HPDE6-E6E7 (cell line): ENCODE results near the gene MUC5AC.
A peak's percentile ranks its signal among the peaks of the same experiment; 100 is the strongest.
"Not testable (repeated sequence)": the region's sequence is repeated elsewhere in the genome, so short reads cannot be mapped to it uniquely, and the experiment has no call there.

Experiments used
- DNase-seq: peaks from one replicate; pipeline ENCODE4 v3.0.0; 2011; ENCODE audit warnings: missing footprints; ENCODE audit errors: extremely low spot score

Gene MUC5AC

DNA sequence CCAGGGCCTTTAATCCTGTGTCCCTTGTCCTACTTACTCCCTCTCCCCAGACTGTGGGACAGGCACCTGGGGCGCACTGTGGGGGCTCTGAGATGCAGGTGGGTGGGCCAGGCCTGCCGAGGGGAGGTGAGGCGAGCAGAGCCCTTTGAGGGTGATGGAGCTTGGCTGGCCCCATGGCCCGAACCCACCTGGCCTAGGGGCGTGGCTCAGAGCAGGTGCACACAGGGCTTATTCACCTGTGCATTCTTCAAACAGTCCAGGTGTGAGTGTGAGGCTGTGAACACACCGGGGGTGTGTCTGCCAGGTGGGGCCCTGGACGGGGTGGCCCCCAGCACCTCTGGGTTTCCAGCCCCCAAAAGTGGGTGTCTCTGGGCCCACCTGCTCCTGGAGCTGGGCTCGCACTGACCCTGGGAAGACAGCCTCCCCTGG, 9.0 kb upstream of the MUC5AC start:
- DNase-seq = no peak

GRCh38 chr11:1149545-1149944, 8.2 kb upstream of the MUC5AC start:
- no peak for DNase-seq

DNA sequence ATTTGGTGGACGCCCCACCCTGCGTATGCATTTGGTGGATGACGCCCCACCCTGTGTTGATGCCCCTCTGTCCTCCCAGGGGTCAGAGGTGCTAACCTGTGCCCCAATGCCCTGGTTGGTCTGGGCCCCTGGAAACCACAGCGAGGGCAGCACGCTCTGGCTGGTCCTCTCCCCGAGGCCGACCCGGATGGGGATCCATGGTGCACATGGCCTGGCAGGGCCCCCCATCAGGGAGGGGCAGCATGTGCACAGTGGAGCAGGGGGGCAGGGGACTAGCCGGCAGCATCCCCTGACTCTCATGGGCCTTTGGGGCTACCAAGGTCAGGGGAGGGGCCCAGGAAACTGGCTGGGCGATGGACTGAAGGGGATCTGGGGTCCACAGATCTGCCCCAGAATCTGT, 7.6 kb upstream of the MUC5AC start:
- DNase-seq = no peak

GRCh38 chr11:1150769-1151365, 6.9 kb upstream of the MUC5AC start:
- no peak for DNase-seq

- DNase-seq = no peak
Observed at GRCh38 chr11:1151366-1152315, 6.1 kb upstream of the MUC5AC start.

DNA sequence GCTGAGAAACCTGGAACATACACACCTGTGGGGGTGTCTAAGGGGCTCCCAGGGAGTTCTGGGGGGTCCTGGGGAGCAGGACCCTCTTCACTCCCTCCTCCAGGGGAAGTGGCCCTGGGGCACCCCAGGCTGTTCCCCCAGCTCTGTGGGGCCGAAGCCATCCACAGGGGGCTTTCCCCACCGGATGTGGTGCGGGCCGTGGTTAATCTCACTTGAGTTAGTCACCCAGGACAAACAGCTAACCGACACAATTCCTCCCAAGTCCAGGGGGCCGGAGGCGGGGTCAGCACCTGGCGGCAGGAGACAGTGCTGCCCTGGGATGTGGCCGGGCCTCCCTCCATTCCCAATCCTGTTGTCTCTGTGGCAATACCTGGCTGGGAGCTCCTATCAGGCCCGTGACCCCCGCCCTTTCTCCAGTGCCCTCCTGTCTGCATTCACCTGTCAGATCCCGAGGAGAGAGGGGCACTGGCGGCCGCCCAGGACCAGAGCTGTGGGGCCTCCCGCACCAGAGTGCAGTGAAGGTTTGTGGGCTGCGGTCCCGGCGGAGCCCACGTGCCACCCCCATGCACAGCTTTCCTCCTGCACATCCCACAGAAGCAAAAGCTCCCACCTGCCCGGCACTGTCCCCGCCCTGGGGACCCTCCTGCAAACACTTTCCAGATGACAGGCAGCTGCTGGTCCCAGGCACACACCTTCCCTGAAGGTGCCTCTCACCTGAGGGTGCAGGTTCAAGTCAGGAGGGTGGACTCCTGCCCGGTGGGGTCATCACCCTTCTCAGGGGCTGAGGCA, 5.2 kb upstream of the MUC5AC start:
- peak; percentile 21 for DNase-seq

DNA sequence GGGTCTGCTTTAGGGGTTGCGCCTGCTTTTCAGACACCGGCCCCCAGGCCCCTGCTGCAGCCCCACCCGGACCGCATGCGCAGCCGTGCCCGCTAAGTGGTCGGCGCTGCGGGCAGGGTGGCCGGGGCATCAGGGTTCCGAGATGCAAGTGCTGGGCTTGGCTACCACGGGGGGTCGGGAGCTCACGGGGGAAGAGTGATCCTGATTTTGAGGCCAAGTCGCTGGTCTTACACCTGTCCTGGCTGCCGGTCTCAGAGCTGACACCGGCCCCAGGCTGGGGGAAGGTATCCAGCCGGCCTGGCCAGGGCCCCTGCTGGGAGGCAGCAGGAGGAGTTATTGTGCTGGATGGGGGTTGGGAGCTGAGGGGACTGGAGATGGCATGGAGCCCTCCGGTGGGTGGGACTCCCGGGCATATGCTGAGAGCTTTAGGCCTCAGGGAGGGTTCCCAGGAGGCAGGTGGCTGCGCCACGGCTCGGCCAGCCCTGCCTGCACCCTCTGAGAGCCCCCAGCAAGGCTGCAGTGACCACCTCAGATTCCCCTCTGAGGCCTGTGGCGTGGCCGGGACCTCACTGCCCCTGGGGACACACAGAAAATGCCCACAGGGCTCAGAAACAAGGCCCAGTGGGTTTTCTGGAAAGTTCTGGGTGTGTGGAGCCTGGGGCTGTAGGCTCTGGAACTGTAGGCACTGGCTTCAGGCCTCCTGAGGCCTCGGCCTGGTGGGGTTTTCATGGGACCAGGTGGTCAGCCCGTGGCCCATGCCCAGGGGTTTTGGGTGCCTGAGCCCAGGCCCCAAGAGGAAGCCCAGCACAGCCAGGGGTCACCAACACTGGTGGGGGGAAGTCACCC, 4.4 kb upstream of the MUC5AC start:
- no peak for DNase-seq

GRCh38 chr11:1153951-1154493, 3.7 kb upstream of the MUC5AC start:
- peak; percentile 22 for DNase-seq

GRCh38 chr11:1154656-1155055, 3.1 kb upstream of the MUC5AC start:
- not testable (repeated sequence) for DNase-seq

DNA sequence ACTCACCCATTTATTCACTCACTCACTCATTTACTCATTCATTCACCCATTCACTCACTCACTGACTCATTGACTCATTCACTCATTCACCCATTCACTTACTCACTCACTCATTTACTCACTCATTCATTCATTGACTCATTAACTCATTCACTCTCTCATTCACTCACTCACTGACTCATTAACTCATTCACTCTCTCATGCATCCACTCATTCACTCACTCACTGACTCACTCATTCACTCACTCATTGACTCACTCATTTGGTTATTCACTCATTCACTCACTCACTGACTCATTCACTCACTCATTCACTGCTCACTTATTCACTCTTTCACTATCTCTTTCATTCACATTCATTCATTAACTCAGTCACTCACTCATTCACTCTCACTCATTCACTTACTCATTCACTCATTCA, 2.5 kb upstream of the MUC5AC start:
- no peak for DNase-seq

DNA sequence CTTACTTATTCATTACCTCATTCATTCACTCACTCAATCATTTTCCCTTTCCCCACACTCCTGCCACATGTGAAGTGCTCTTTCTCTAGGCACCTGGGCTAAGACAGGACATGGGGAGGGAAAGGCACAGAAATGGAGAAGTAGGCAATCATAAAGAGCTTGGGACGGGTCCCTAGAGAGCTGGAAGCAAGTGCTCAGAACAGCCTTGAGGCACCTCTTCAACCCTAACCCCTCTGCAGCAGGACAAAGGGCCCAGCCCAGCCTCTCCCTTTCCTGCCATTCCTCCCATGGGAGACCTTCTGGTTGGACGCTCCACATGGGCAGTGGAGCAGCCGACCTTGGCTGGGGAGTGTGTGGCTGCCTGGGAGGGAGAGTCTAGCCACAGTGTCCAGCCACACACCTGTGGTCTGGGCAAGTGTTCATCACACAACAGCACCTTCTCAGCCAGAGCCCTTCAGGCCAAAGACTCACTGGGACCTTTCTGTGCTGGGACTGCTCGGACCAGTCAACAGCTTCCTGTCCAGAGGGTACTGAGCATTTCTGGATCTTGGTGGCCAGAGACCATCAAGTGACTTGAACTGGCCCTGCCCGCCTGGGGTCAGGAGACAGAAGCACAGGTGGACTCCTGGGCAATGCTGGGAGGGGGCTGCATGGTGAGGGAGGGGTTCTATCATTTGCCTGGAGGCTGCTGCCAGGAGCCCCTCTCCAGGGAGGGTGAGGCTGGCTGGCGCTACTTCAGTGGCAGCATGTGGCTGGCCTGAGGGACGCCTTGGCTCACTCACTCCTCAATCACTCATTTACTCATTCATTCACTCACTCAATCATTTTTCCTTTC, 1.0 kb upstream of the MUC5AC start:
- no peak for DNase-seq

DNA sequence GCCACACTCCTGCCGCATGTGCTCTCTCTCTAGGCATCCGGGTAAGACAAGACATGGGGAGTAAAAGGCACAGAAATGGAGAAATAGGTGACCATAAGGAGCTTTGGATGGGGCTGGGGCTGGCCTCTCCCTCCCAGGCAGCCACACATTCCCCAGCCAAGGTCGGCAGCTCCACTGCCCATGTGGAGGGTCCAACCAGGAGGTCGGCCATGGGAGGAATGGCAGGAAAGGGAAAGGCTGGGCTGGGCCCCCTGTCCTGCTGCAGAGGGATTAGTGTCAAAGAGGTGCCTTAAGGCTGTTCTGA, 460 bp upstream of the MUC5AC start:
- no peak for DNase-seq

- no peak for DNase-seq
Observed at GRCh38 chr11:1158681-1159487, 1.1 kb downstream of the MUC5AC start.

DNA sequence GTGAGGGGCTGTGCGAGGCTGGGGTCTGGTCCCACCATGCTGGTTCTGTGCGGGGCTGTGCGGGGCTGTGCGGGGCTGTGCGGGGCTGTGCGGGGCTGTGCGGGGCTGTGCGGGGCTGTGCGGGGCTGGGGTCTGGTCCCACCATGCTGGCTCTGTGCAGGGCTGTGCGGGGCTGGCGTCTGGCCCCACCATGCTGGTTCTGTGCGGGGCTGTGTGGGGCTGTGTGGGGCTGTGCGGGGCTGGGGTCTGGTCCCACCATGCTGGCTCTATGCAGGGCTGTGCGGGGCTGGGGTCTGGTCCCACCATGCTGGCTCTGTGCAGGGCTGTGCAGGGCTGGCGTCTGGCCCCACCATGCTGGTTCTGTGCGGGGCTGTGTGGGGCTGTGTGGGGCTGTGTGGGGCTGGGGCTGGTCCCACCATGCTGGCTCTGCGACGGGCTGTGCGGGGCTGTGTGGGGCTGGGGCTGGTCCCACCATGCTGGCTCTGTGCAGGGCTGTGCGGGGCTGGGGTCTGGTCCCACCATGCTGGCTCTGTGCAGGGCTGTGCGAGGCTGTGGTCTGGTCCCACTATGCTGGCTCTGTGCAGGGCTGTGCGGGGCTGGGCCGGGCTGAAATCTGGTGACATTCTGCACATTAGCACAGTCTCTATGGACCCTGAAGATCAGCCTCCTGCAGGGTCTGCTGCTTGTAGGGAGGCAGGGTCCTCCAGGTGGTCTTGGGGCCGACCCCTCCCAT, 1.9 kb downstream of the MUC5AC start:
- not testable (repeated sequence) for DNase-seq

DNA sequence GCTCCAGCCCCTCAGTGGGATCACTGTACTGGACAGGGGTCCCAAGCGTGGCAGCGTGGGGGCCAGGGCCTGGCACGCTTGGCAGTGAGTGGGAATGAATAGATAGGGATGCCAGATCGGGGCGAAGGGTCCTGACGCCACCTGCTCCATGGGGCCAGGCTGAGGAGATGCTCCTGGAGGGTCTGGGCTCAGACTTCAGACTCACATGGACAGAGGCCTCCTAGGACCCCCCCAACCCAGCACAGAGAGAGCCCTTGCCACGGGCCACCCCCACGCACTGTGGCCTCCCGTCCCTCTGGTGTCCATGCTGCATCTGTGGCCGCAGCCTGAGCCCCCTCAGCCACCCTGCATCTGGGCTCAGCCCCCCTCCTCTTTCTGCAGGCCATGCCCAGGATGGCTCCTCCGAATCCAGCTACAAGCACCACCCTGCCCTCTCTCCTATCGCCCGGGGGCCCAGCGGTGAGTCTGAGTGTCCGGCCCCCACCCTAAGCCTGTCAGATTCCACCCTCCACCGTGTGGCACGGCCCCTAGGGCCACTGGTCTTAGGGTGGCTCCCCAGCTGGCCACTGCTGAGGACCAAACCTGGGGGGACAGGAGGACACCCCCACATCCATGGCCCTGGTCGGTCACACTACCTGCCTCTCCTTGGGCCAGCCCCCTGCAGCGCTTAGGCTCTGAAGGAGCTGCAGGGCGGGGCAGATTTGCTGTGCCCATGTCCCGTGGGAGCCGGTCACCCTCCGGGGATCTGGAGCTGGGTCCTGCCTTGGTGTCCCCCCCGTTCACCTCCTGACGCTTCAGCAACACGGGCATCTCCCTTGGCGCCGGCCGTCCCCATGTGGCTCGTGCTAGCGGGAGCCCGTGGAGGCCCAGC, 2.7 kb downstream of the MUC5AC start:
- no peak for DNase-seq

DNA sequence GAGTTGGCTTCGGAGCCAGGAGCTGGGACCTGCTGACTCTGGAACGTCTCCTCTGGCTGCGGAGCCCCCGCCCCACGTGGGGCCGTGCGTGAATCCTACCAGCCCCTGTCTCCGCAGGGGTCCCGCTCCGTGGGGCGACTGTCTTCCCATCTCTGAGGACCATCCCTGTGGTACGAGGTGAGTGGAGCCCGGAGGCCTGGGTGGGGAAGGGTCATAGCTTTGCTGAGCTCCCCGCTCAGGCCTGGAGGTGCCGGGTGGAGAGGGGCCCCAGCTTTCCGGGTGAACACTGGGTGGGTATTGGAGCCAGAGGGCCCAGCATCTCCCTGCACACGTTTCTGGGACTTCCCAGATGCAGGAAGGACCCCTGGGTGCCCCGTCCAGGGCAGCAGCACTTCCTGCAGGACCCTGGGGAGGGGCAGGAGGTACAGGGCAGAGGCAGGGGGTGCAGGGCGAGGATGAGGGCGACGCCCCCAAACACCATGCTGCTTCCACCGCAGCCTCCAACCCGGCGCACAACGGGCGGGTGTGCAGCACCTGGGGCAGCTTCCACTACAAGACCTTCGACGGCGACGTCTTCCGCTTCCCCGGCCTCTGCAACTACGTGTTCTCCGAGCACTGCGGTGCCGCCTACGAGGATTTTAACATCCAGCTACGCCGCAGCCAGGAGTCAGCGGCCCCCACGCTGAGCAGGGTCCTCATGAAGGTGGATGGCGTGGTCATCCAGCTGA, 3.8 kb downstream of the MUC5AC start:
- no peak for DNase-seq

DNA sequence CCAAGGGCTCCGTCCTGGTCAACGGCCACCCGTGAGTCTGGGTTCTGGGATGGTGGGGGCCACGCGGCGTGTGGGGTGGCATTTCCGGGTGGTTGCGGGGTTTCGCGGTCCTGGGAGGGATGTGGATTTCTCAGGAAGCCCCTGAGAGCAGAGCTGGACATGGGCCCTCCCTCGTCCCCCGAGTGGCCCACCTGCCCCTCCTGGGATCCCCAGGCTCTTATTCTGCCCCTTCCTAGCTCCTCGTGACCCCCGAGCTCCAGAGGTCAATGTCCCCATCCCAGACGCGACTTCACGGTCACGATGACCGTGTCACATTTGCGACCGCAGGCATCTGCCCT, 4.4 kb downstream of the MUC5AC start:
- DNase-seq = no peak
